Common myeloid progenitor, CD34-positive (primary cell): Measurements from ENCODE around the gene NSRP1.

Source experiments
- CTCF ChIA-PET: fragments of 350-600 bp; sonication (Branson Sonifier 250); formaldehyde crosslinking; loops from one replicate; lab custom pipeline; 2021; ENCODE audit warnings: antibody characterized with exemption; lab: Charles Lee
- POLR2A ChIA-PET: fragments of 350-600 bp; sonication (Branson Sonifier 250); formaldehyde crosslinking; loops from one replicate; lab custom pipeline; 2021; ENCODE audit warnings: antibody characterized with exemption; lab: Charles Lee
- DNase-seq, 3 donors: peaks; one replicate each; pipeline versions ENCODE4 v3.0.0 to v3.0.0-alpha.2; 2013
- H3K27ac ChIP-seq, 2 experiments: 1 replicate in 1 of 2; 2 replicates in 1 of 2; pipeline ENCODE4 v1.7.0; 2013; ENCODE audit warnings: inconsistent platforms in 2 of 2, low read length in 2 of 2, mild to moderate bottlenecking in 2 of 2, low read depth in 1 of 2, moderate library complexity in 1 of 2; ENCODE audit not compliant: severe bottlenecking in 2 of 2, insufficient read depth in 1 of 2, poor library complexity in 1 of 2
- H3K27me3 ChIP-seq, 5 experiments: replicated peaks in 2 of 5; 1 replicate in 3 of 5; 2 replicates in 2 of 5; pipeline versions ENCODE4 v1.6.1 to v1.7.0; 2013; ENCODE audit warnings: low read length in 4 of 5, mild to moderate bottlenecking in 2 of 5, moderate library complexity in 2 of 5, inconsistent platforms in 1 of 5; ENCODE audit not compliant: insufficient read depth in 5 of 5, control insufficient read depth in 4 of 5
- H3K36me3 ChIP-seq, 4 experiments: 1 replicate in 2 of 4; 2 replicates in 2 of 4; pipeline versions ENCODE4 v1.6.1 to v1.7.0; 2013; ENCODE audit warnings: low read length in 3 of 4, control low read depth in 1 of 4, mild to moderate bottlenecking in 1 of 4; ENCODE audit not compliant: control insufficient read depth in 4 of 4, insufficient read depth in 4 of 4
- H3K4me1 ChIP-seq, 4 experiments: 1 replicate in 3 of 4; 2 replicates in 1 of 4; pipeline versions ENCODE4 v1.6.1 to v1.7.1; 2013; ENCODE audit warnings: low read length in 3 of 4, mild to moderate bottlenecking in 3 of 4, control low read depth in 1 of 4, inconsistent platforms in 1 of 4, moderate library complexity in 1 of 4; ENCODE audit not compliant: control insufficient read depth in 4 of 4, insufficient read depth in 4 of 4; ENCODE audit errors: control extremely low read depth in 1 of 4
- H3K4me3 ChIP-seq, 7 experiments: 1 replicate in 4 of 7; 2 replicates in 3 of 7; pipeline versions ENCODE4 v1.5.1 to v1.7.0; 2013; ENCODE audit warnings: mild to moderate bottlenecking in 7 of 7, low read length in 6 of 7, moderate library complexity in 6 of 7, inconsistent platforms in 2 of 7, low read depth in 2 of 7, control low read depth in 1 of 7; ENCODE audit not compliant: insufficient read depth in 4 of 7, control insufficient read depth in 1 of 7; ENCODE audit errors: extremely low read depth in 1 of 7
- H3K9me3 ChIP-seq, 5 experiments: 1 replicate in 4 of 5; 2 replicates in 1 of 5; pipeline versions ENCODE4 v1.6.1 to v1.7.1; 2013; ENCODE audit warnings: low read length in 4 of 5, mild to moderate bottlenecking in 2 of 5, inconsistent platforms in 1 of 5, low read depth in 1 of 5, moderate library complexity in 1 of 5; ENCODE audit not compliant: control insufficient read depth in 4 of 5, insufficient read depth in 2 of 5; ENCODE audit errors: control extremely low read depth in 1 of 5
- WGBS: methylation state at CpG from one replicate; pipeline ENCODE4 v1.1.5; 2013; ENCODE audit not compliant: insufficient coverage; 5-methylcytosine and 5-hydroxymethylcytosine counted together

Gene NSRP1

DNA sequence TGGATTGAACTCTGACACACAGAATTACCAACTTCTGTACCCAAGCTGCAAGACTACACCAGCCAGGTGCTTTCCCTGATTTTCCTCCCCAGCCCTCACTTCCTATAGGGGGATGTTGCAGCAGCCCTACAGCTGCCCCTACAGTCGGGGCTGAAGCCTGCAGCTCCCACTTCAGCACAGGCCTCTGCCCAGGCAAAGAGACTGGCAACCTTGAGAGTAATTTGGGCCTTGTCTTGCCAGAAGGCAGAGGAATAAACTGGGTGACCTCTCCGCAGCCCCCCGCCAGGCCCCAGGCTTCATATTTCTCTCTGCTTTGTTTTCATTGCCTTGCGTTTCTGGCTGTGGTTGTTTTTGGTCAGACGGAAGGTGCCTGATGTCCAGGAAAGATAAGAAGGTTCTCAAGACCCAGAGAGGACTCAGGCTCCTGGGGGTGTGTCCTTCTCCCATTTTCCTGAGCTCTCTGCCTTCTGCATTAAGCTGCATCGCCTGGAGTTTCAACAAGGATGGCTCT lies 86.9 kb downstream of the NSRP1 start:
- Histone ChIP-seq H3K36me3 (no peaks in the 10 kb centered on the region), H3K27ac (no peak overlapping the region), H3K27me3 (peaks cover 0 to 9% (median 0%) of the 10 kb centered on the region in 5 experiments), H3K4me3 (no peak overlapping the region), H3K4me1 (peaks cover 0 to 4% (median 0%) of the 10 kb centered on the region in 4 experiments), H3K9me3 (no peaks in the 10 kb centered on the region)
- ChIA-PET POLR2A (no interaction called here), CTCF (interaction anchor here (1.2 kb wide), 1 partner anchor 9 kb away, joined by 3 read pairs; no protein-coding TSS in a partner anchor)
- peak in 1 of 3 donors; percentile 3 for DNase-seq
- WGBS = 93% methylated on average over 5 of the region's 6 CpGs

DNA sequence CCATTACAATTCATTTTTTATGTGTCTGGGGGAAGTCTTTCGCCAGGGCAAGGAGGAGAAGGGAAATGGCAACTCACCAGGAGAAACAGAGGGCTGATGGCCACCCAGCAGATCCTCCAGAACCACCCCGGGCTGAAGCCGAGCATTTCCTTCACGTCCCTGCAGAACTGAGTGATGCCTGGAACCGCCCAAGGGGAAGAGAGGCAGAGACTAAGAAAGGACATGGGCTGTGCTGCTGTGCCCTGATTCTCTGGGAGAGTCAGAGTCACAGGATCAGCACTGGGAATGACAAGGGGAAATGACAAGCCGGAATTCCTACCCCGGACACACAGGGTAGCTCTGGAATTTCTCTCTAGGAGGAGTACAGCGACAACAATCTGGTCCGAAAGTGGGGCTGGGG lies 91.0 kb downstream of the NSRP1 start:
- Histone ChIP-seq H3K4me1 (peaks cover 0 to 4% (median 0%) of the 10 kb centered on the region in 4 experiments), H3K27ac (no peak overlapping the region), H3K27me3 (peaks cover 0 to 11% (median 0%) of the 10 kb centered on the region in 5 experiments), H3K9me3 (no peaks in the 10 kb centered on the region), H3K36me3 (no peaks in the 10 kb centered on the region), H3K4me3 (no peak overlapping the region)
- POLR2A ChIA-PET = no interaction called here
- WGBS = 89% methylated on average over 9 of the region's 9 CpGs
- DNase-seq = no peak
- CTCF ChIA-PET = interaction anchor here (1.7 kb wide), 1 partner anchor 14 kb away, joined by 3 read pairs; no protein-coding TSS in a partner anchor

DNA sequence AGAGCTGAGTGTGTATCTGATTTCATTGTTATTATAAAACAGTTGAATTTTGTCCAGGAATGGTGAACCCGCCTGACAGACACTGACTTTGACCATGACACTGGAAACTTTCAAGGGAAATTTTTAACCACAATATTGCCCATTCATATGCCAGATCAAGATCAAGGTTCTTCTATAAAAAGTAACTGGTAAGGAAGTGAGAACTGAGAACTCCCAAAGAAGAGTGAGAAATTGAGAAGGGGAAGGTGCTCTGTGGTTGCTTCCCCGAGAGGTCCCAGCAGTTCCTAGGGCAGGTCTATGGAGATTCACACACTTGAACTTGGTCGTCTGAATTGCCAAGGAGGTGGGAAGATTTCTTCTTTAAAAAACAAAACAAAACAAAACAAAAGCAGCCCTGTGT lies 91.6 kb downstream of the NSRP1 start:
- no CpG with 5 or more reads among the region's 3 CpGs for WGBS
- ChIA-PET POLR2A (no interaction called here), CTCF (no interaction called here)
- Histone ChIP-seq H3K36me3 (no peaks in the 10 kb centered on the region), H3K27me3 (peaks cover 0 to 11% (median 0%) of the 10 kb centered on the region in 5 experiments), H3K4me3 (no peak overlapping the region), H3K27ac (no peak overlapping the region), H3K4me1 (peaks cover 0 to 4% (median 0%) of the 10 kb centered on the region in 4 experiments), H3K9me3 (no peaks in the 10 kb centered on the region)
- DNase-seq = no peak

DNA sequence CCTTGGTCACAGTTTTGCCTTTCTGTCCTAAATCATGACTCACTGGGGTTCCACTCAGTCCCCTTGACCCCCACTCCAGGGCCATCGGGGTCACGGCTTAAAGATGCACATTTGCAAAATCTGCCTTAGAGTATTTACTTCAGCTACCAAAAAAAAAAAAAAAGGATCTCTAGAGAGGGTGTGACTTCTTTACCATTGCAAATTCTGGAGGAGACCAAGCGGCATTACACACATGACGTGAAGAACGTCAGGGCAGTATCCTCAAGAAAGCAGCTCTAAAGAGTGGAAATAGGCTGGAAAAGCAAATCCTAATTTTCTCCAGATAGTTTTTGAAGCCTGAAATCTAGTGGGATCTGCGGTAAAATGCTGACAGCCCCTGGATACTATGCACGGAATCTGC lies 93.3 kb downstream of the NSRP1 start:
- ChIA-PET CTCF (no interaction called here), POLR2A (no interaction called here)
- Histone ChIP-seq H3K27ac (no peak overlapping the region), H3K27me3 (peaks cover 0 to 10% (median 0%) of the 10 kb centered on the region in 5 experiments), H3K4me1 (peaks cover 0 to 4% (median 0%) of the 10 kb centered on the region in 4 experiments), H3K36me3 (no peaks in the 10 kb centered on the region), H3K9me3 (no peaks in the 10 kb centered on the region), H3K4me3 (no peak overlapping the region)
- DNase-seq = no peak
- 98% methylated on average over 5 of the region's 7 CpGs for WGBS

DNA sequence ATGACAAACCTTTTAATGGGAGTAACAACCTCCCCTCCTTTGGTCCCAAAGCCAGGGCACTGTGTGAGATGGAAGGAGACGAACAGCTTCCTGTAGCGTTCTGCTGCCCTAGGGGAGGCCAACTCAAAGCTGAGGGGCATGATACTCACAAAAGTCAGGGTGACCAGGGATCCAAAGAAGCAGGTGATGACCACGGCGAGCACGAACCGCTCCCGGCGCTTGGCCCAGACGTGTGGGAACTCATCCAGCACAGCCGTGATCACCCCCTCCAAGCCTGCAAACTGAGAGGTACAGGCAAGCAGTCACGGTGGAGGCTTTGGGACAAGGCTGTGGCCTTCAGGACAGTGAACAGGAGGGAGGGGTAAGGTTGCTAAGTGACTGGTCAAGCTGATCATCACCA lies 93.8 kb downstream of the NSRP1 start:
- H3K27ac ChIP-seq = no peak overlapping the region
- no peaks in the 10 kb centered on the region for H3K36me3 ChIP-seq
- peaks cover 0 to 10% (median 0%) of the 10 kb centered on the region in 5 experiments for H3K27me3 ChIP-seq
- ChIA-PET CTCF (no interaction called here), POLR2A (no interaction called here)
- peaks cover 0 to 4% (median 0%) of the 10 kb centered on the region in 4 experiments for H3K4me1 ChIP-seq
- H3K4me3 ChIP-seq = no peak overlapping the region
- no peaks in the 10 kb centered on the region for H3K9me3 ChIP-seq
- no peak for DNase-seq
- WGBS = 96% methylated on average over 11 of the region's 11 CpGs

DNA sequence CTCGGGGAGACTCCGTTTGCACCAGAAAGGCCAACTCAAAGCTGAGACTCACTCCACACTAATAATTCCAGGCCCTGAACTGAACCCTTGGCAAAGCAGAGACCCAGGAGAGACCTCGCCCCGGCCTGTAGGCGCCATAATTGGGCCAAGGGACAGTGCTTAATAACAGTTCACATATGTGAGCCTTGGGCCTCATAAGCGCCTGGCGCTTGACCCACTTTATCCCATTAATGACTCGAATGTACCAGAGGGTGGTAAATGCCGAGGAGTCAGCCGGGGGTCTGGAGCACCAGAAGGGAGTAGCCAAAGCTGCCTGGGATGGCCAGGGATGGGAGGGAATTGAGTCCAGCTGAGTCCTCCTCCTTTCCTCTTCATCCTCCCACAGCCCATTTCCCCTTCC lies 94.3 kb downstream of the NSRP1 start:
- WGBS = 100% methylated on average over 5 of the region's 10 CpGs
- CTCF ChIA-PET = no interaction called here
- POLR2A ChIA-PET = no interaction called here
- H3K4me3 ChIP-seq = no peak overlapping the region
- H3K4me1 ChIP-seq = peaks cover 0 to 4% (median 0%) of the 10 kb centered on the region in 4 experiments
- no peak for DNase-seq
- H3K27ac ChIP-seq = no peak overlapping the region
- no peaks in the 10 kb centered on the region for H3K36me3 ChIP-seq
- no peaks in the 10 kb centered on the region for H3K9me3 ChIP-seq
- H3K27me3 ChIP-seq = peaks cover 0 to 10% (median 0%) of the 10 kb centered on the region in 5 experiments

DNA sequence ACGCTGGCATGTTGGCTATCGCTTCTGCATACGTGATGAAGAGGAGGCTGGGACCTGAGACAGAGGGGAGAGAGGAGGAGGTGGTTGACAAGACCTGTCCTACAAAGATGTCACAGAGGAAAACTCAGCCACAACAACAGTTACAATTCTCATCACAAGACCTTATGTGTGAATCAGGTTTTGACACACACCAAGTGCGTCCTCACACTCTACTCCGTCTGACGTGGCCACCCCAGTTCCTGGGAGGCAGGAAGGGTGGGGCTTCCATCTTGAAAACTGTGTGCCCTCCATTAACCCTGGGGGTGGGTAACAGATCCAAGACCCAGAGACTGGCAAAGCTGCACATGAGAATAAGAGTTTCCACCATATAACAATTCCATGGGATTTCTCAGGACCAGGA lies 94.8 kb downstream of the NSRP1 start:
- Histone ChIP-seq H3K9me3 (no peaks in the 10 kb centered on the region), H3K4me3 (no peak overlapping the region), H3K4me1 (peaks cover 0 to 4% (median 0%) of the 10 kb centered on the region in 4 experiments), H3K27ac (no peak overlapping the region), H3K27me3 (peaks cover 0 to 10% (median 0%) of the 10 kb centered on the region in 5 experiments), H3K36me3 (no peaks in the 10 kb centered on the region)
- ChIA-PET POLR2A (no interaction called here), CTCF (interaction anchor here (1.1 kb wide), 1 partner anchor 12 kb away, joined by 3 read pairs; no protein-coding TSS in a partner anchor)
- DNase-seq = no peak
- 89% methylated on average over 6 of the region's 6 CpGs for WGBS
